ENCODE data around the gene CD37. TPM values are rescaled to one million over a fixed set of nuclear protein-coding genes. Genes with fewer than 3 reads are reported as not detected.

CD37 gene
- total RNA-seq, 1 donor from 2014 or later: not detected

- no peak overlapping the region for H3K27ac Mint-ChIP-seq
- DNase-seq (ENCODE audit: extremely low spot score, unreplicated experiment): no peak
- no peaks in the 10 kb centered on the region for H3K9me3 Mint-ChIP-seq
- no peak overlapping the region for H3K4me3 Mint-ChIP-seq
- peaks cover 17% of the 10 kb centered on the region for H3K4me1 Mint-ChIP-seq (ENCODE audit: unreplicated experiment)
- TF ChIP-seq CTCF (conservative IDR thresholded peaks at IDR 0.05): no peak
- peaks cover 28% of the 10 kb centered on the region for H3K36me3 Mint-ChIP-seq
- peaks cover 10% of the 10 kb centered on the region for H3K27me3 Mint-ChIP-seq
Measured at GRCh38 chr19:49340865-49341718, 5.9 kb downstream of the CD37 start.

DNA sequence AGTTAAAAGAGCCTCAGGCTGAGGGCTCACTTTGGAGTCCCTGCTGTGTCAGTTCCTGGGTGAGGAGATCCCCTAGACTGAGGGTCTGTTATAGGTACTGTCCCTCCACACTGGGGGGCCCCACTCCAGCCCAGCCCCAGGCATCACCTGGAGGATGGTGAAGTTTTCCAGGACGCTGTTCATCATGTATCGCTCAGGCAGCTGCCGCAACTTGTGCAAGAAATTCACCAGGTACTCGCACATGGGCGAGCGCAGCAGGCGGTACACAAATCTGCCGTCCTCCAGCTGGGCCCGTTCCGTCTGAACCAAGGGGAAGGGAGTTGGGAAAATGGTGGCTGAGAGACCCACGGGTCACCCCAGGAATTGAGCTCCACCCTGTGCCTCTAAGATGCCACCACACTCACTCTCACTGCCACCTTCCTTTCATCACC, 7.1 kb downstream of the CD37 start:
- H3K4me1 Mint-ChIP-seq (ENCODE audit: unreplicated experiment): peaks cover 17% of the 10 kb centered on the region
- TF ChIP-seq CTCF (conservative IDR thresholded peaks at IDR 0.05): no peak
- no peak for DNase-seq (ENCODE audit: extremely low spot score, unreplicated experiment)
- H3K9me3 Mint-ChIP-seq: no peaks in the 10 kb centered on the region
- peak overlapping the region; percentile 3 for H3K27ac Mint-ChIP-seq
- peaks cover 28% of the 10 kb centered on the region for H3K36me3 Mint-ChIP-seq
- no peak overlapping the region for H3K4me3 Mint-ChIP-seq
- H3K27me3 Mint-ChIP-seq: peaks cover 10% of the 10 kb centered on the region

GRCh38 chr19:49343123-49343522, 7.9 kb downstream of the CD37 start:
- H3K27ac Mint-ChIP-seq: peak overlapping the region; percentile 3
- H3K4me3 Mint-ChIP-seq: no peak overlapping the region
- H3K4me1 Mint-ChIP-seq (ENCODE audit: unreplicated experiment): peaks cover 16% of the 10 kb centered on the region
- H3K9me3 Mint-ChIP-seq: no peaks in the 10 kb centered on the region
- peaks cover 9% of the 10 kb centered on the region for H3K27me3 Mint-ChIP-seq
- peaks cover 35% of the 10 kb centered on the region for H3K36me3 Mint-ChIP-seq
- no peak for DNase-seq (ENCODE audit: extremely low spot score, unreplicated experiment)
- no peak for TF ChIP-seq CTCF (conservative IDR thresholded peaks at IDR 0.05)

DNA sequence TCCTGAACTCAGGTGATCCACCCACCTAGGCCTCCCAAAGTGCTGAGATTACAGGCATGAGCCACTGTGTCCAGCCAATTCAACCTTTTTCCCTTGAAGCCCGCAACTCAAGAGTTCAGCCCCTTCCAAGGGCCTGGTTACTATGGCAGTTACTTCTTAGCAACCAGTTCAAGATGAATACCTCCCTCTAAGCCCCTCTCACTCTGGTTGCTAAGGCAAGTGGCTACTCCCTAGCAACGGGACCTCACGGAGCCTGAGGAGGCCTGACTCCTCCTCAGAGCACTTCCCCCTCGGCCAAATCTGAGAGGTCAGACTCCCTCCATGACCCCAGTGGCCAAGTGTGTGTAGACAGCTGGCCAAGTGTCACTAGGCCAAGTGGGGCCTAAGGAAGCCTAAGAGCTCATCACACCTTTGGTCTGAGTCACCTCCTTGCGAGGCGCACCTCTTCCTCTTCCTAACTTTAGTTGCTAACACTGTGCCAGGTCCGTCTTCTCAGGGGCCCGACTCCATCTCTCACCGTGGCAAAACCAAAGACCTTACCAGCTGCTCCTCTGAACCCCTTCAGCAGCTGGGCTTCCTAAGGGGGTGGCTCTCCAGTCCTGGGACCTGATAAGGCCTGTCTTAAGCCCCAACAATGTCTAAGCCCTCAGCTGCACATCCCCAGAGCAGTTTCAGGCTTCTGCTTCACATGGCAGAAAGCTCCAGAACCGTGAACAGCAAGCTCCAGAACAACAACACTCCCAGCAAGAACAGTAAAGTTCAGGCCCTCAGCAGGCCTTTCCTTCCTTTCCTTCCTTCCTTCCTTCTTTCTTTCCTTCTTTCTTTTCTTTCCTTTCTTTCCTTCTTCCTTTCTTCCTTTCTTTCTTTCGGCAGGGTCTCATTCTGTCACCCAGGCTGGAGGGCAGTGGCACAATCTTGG, 9.6 kb downstream of the CD37 start:
- H3K4me1 Mint-ChIP-seq (ENCODE audit: unreplicated experiment): peaks cover 7% of the 10 kb centered on the region
- no peak overlapping the region for H3K27ac Mint-ChIP-seq
- H3K4me3 Mint-ChIP-seq: no peak overlapping the region
- H3K9me3 Mint-ChIP-seq: no peaks in the 10 kb centered on the region
- TF ChIP-seq CTCF (conservative IDR thresholded peaks at IDR 0.05): no peak
- no peak for DNase-seq (ENCODE audit: extremely low spot score, unreplicated experiment)
- H3K27me3 Mint-ChIP-seq: no peaks in the 10 kb centered on the region
- peaks cover 39% of the 10 kb centered on the region for H3K36me3 Mint-ChIP-seq

- no peak overlapping the region for H3K27ac Mint-ChIP-seq
- no peaks in the 10 kb centered on the region for H3K4me1 Mint-ChIP-seq (ENCODE audit: unreplicated experiment)
- H3K27me3 Mint-ChIP-seq: no peaks in the 10 kb centered on the region
- no peak for TF ChIP-seq CTCF (conservative IDR thresholded peaks at IDR 0.05)
- H3K36me3 Mint-ChIP-seq: peaks cover 42% of the 10 kb centered on the region
- DNase-seq (ENCODE audit: extremely low spot score, unreplicated experiment): no peak
- H3K4me3 Mint-ChIP-seq: no peak overlapping the region
- H3K9me3 Mint-ChIP-seq: no peaks in the 10 kb centered on the region
Measured at GRCh38 chr19:49347191-49347590, 12.0 kb downstream of the CD37 start.

Measured in type B pancreatic cell (in vitro differentiated cells).